GM19463 (cell line): ENCODE measurements around the gene GLIS1.

Experiments
- ATAC-seq: cut with Tn5 transposase; IDR thresholded peaks from one replicate; pipeline ENCODE4 v1.9.1; 2021; ENCODE audit warnings: mild to moderate bottlenecking, moderate library complexity; ENCODE audit not compliant: unreplicated experiment

Gene GLIS1

DNA sequence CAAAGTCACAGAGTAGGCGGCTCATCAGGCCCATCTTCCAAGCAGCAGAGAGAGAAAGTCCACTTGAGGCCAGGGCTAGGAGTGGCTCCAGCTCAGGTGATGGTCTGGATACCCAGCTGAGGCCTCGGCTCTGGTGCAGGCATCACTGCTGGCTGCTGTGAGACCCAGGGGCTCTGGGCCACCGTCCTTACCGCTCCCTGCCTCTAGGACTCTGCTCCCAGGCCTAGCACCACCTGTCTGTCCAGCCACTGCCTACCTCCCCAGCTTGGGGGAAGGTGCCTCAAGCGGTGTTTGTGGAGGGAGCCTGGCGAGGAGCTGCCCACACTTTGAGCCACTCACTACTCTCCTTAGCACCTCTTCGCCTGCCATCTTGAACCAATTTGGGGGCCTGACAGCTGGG lies 221.9 kb downstream of the GLIS1 start:
- no peak for ATAC-seq

DNA sequence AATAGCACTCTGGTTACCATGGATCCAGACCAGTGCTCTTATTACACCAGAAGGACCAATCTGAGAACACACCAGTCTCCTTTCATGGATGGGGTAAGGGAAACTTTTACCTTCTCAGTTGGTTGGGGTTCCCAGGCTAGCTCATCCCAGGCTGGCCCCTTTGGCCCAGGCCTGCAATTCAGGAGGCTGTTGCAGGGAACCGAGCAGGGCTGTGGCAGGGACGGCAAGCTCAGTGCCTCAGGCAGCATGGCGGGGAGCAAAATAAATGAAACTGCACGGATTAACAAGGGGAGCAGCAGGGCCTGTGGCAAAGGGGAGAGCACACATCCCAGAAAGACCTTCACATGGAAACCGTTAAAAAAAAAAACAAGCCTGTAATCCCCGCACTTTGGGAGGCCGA lies 222.8 kb downstream of the GLIS1 start:
- no peak for ATAC-seq

DNA sequence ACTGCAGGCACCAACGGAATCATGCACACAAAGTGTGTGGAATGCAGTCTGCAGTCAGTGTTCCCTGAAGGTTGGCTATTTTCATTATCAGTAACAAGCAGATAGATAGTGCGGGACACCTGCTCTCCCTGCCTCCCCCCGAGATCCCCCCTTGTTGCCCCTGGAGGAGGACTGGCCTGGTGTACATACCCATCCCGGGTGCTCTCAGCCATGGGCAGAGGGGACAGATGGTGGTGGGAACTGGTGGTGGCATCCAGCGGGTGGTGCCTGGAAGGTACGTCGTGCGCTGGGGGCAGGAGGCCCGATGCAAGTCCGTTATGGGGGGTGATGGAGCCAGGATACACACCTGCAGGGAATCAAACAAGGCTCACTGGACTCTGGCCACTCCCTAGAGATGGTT lies 224.5 kb downstream of the GLIS1 start:
- no peak for ATAC-seq

DNA sequence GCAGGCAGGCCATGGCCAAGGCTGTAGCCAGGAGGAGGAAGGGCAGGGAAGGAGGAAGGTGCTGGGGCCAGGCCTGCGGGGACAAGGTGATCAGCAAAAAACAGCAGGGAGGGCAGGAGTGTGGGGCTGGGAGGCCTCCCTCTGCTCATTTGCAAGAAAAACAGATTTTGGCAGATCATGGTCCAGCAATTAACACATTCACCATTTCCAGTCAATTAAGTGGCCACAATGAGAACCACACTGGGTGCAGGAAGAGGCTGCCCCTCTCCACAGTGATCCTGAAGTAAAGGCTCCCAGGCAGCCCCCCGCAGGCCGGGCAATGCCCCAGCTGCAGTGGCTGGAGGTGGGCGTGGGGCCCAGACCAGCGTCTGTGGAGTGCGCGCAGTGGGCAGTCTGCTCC lies 225.1 kb downstream of the GLIS1 start:
- ATAC-seq = no peak

DNA sequence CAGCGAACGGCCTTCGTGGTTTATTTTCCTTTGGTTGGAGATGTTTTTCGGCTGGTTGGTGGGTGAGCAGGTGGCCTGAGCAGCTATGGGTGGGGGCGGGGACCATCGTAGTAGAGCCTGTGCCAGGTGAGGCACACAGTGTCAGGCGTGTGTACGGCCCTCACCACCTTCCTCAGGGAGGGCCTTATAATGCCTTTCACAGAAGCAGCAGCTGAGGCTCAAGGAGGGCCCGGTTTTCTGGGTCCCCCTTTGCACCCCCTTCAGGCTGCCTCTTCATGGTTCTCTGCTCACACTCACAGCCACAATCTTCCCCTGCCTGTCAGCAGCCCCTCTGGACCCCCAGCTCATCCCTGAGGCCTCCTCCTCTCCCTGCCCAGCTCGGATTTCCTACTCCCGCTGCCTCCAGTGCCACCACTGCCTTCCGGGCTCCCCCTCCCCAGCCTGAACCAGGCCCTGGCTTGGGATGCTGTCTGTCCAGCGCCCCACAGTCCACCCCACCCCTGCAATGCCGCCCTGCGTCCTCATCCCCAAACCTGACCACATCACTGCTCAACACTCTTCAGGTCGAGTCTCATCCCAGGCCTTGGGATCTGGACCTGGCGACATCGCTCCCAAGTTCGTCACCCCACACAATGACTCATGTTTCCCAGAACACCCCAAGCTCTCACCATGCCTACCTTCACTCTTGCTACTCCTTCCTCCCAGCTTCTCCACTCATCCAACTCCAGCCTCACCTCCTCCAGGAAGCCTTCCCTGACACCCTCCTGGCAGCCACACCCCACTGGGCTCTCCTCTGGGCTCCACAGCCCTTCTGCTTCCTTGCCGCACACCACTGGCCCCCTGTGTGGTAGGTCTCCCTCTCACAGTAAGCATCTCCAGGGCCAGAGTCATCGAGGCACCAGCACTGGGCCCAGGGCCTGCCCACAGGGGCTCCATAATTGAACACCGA lies 225.9 kb downstream of the GLIS1 start:
- no peak for ATAC-seq

DNA sequence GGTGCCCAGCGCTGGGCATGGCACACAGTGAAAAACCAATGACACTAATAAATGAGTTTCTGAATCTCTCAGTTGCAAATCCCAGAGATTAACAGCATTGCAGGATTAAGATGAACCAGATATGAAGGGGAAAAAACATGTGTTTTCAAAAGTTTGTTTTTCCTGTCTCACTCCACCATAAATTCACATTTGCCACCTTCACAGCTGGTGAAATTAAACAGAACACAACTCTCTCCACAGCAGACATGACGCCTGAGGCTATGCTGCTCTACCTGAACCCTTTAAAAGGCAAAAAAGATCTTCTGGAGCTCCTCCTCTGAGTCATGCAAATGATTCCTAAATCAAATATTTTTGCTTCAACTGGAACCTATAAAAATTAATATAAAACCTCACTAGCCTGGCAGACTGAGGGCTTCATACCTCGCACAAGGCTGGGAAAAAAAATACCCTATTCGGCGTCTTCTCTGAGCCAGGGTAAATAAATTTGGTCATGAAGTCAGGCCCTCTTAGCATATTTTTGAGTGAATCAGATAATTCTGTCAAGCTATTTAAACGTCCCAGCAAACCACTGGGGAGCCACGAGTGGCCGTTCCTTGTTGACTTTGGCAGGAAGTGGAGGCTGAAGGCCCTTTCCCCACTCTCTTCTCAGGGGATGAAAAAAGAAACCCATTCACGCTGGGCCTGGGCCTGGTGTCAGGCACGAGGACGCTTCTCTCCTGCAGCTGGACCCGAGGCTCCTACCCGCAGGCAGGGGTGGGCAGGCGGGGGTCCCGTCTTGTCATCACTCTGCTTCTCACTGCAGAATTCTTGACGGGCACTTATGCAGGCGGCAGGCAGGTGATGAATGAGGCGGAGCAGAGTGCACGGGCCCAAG lies 226.8 kb downstream of the GLIS1 start:
- no peak for ATAC-seq

DNA sequence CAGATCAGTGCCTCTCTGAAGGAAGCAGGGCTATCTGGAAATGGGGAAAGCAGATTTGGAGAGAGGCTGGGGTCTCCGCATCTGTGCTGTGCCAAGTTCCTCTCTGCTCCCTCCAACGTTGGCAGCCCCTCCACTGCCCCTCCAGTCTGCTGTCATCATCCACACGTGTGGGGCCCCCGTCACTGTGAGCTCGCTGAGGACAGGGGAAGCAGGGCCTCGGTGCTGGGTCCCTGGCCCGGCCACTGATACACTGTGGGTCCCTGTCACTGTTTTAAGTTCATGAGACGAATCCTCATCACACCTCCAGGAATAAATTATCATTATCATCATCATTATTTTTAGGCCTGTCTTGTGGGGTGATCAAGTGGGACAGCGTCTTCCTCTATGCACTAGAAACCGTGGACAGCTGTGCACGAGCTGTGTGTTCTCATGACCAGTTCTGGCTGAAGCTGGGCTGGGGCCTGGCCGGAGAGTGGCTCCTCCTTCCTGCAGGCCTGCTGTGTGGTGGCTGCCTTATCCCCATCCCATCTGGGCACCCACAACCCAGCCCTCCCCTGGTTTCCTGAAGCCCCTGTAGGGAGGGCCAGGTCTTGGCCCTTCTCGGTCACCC lies 227.5 kb downstream of the GLIS1 start:
- no peak for ATAC-seq

DNA sequence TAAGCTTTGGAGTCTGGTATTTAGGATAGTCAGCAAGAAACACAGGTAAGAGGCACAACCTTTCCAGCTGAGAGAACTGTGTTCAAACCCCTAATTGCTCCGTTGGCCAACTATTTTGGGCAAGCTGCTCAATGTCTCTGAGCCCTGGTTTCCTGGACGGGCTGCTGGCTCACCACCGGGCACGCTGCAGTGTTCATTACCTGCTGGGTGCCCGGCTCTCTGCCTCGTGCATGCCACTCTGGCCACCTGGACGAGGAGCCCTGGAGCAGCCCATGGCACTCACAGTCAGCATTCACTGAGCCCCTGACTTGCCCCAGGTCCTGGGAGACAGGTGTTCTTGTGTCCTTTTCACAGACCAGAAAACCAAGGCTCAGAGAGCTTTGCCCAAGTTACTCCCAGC lies 228.7 kb downstream of the GLIS1 start:
- no peak for ATAC-seq

DNA sequence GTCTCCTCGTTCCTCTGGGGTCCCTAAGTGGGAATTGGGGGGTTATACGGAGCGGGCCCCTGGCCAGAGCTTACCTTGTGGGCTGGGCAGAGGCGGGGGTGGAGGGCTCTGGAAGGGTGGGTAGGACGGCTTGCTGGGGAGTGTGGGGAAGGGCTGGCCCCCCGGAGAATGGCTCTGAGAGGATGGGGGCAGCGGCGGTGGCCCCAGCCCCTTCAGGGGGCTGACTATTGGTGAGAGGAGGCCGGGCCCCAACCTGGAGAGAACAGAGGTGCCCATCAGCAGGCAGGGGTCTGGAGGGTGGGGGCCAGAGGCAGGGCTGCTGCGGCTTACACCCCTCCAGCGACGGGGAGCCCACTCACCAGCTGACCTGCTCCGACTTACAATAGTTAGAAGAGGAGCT lies 229.2 kb downstream of the GLIS1 start:
- ATAC-seq = no peak

DNA sequence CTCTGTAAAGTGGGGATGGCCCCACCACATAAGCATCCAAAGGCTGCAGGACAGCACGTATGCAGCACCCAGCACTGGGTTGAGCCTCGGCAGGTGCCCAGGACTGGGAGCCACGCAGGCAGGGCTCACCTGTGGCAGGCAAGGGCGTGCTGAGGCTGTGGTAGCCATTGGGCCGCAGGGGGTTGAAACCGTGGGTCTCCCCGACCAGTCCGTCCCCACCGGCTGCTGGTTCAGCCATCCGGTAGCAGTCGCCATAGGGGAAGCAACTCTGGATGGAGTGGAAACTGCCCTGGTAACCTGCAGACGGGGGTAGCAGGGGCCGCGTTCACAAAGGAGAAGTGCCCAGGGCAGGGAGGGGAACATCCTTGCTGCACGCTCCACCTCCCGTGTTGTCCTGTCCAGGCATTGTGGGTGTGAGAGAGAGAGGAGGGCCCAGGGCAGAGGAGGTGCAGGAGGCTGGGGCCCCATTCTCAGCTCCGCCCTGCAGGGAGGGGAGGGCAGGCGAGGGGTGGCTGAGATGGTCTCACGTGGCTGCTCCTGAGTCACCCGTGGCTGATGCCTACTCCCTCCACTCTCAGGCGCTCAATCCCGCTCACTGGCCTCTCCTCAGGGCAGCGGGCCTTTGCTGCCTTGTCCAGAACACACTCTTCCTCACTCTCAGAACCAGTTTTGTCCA lies 229.8 kb downstream of the GLIS1 start:
- ATAC-seq = no peak

DNA sequence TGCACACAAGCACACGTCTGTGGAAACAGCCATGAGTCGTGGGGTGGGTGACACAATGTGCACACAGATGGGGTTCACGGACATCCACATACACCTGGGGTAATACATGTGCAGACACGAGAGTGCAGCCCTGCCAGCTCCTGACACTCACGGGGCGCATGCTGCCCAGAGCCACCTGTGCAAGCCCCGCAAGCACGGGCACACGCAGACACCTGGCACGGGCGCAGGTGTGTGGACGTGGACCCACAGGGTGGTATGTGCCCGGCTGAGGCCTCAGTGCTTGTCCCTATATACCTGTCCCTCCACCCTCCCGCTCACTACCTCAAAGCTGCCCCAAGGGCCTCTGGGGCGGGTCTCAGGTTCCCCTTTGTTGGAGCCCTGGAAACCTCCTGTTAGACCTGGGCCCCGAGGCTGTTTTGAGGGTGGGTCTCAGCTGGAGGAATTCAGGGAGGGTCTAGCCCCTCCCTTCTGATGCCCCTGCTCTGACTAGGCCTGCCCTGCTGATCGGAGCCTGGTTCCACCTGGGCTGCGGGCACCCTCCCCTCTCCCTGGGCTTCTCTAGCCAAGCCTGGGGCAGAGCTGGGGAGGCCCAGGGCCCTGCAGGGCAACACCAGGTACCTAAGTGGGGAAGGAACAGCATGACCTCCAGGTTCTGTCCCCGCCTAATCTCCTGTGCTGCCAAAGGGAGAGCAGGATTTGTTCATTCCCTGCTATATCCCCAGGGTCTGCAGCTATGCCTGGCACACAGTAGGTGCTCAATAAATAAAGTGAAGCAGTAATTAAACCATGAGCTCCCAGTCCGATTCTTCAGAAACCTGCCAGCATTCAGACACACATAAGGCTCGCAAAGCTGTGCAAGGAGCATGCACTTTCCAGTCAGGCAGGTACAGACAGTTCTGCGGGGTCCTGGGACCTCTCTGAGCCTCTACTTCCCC lies 230.6 kb downstream of the GLIS1 start:
- no peak for ATAC-seq

DNA sequence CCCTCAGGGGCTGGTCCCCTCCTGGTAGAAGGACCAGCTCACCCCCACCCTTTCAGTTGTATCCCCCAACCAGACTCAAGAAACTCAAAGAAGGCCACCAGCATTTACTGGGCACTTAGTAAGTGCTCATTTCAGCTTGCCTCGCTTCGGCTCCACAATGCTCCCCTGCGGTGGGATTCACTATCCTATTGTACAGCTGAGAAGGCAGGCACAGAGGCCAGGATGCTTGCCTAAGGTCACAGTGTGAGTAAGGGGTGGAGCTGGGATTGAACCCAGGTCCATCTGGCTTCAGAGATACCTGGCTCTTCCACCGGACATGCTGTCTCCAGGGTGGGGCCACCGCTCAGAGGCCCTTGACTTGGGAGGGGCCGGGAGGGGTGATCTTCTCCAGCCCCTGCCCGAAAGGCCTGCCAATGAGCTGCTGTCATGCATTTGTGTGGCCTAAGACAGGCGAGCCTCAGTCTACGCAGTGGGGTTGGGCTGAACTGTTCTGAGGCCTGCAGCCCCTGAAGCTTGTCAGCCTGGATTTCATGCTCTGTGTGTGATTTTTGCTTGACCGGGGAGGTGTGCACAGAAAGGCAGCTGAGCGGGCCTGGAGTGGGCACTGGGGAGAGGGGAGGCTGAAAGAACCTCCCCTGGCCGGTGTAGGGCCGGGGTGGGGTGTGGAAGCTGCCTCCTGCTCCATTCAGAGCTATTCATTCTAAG lies 231.7 kb downstream of the GLIS1 start:
- ATAC-seq = no peak

DNA sequence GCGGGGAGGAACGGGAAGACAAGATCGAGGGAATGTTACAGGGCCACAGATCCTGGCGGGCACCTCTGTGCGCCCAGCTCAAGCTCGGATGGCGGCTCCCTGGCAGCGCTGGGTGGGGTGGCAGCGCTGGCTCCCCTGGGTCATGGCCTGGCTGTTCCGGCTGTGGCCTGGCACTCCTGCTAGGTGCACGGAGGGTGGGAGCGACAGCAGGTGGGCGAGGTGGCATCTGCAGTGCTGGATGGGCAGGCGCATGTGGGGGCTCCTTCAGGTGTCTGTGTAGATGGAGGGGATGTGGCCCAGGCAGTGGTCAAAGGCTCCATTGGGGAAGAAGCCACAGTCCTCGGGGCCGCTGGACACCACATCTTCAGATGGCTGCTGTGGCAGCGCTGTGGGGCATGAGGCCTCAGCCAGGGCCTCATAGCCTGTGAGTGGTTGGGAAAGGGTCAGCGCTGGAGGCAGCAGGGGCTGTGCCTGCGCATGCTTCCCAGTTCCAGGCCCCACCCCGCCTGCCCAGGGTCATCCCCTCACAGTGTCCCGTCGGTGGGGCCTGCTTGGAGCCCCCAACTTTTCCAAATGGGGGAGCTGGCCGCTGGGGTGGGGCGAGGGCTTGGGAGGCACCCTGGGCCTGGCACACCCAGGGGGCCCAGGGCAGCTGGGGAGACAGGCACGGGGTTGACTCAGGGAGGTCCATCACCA lies 232.5 kb downstream of the GLIS1 start:
- no peak for ATAC-seq

DNA sequence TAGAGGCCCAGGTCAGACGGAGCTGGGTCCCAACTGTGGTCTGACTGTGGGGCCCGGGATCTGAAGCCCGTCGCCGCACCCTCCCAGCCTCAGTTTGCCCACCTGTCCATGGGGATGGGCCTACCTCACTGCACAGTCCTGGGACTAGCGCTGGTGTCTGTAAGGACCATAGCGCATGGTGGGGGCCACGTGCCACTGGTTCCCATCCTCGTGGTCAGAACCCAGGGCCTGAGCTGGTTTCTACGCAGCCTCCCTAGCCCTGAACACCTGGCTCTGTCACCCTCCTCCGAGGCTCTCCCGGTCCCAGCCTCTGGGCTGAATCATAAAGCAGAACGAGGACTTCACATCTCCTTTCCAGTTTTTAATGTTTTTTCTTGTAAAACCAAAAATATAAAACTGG lies 233.1 kb downstream of the GLIS1 start:
- ATAC-seq = no peak

DNA sequence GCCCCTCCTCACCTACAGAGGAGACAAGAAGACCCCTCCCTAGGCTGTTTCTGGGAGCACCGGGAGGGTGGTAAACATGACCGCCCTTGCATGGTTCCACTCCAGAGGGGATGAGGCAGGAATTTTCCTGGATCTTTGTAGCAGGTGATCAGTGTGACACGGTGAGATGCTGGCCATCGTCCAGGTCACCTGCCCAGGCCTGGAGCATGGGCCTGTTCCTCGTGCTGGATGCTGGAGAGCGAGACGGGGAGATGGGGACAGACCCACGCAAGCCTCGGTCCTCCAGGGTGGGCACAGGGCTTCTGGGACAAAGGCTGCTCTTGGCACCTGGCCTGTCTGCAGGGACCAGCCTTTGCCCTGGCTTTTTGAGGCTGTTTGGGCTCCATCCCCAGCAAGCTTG lies 233.6 kb downstream of the GLIS1 start:
- ATAC-seq = no peak

DNA sequence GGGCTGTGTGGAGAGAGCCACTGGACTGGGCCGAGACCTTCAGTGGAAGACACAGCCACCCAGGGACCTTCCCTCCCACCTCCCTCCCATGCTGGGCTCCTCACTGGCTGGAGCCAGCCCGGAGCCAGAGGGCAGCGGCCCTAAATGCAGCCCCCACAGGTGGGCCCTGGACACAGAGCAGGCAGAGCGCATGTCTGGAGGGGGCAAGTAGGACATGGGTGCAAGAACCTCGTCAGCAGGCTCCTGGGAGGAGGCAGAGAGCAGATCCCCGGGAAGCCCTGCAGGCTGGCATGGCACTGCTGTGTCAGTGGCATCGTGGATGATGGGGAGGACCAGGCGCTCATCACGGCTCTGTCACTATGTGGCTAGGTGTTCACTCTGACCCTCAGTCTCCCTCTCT lies 234.1 kb downstream of the GLIS1 start:
- ATAC-seq = no peak

DNA sequence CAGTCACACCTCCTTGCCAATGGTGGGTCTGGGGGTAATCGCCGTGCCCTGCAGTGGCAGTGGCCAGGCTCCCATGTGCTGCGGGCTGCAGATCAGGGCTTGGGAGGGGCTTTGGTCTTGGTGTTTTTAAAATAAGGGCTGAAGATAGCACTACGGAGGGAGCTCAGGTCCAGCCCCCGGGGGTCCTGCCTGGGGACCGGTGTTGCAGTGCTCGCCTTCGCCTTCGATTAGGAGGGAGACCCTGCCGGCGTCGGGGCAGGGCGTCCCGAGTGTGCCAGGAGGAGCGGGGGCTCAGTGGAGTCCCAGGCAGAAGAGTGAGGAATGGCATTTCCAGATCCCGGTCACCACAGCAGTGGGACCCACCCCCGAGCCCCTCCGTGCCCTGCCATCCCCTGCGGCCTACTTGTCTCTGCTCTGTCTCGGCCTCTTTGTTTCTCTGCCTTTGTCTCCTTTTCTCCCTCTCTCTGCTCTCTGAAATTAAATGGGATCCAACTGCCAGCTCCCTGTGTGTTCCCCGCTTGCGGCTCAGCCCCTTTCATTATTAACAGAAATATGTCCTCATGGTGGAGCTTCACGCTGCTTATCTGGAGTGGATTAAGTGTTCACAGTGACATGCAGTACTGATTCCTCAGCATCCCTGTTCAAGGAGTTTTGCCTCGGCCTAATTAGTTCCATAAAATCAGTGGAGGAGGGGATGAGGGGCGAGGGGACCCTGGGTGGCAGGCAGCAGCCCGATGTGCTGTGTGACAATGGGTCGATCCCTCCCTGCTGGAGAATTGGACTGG lies 235.3 kb downstream of the GLIS1 start:
- ATAC-seq = no peak
